GM12873 (cell line): ENCODE data around the gene DBN1.

Source experiments
- TF ChIP-seq, protein P1 (sequence below): IDR thresholded peaks from 2 replicates; pipeline ENCODE4 v1.5.1; 2012; ENCODE audit warnings: low read depth, mild to moderate bottlenecking, moderate library complexity, low read length, control low read depth; ENCODE audit not compliant: insufficient read depth; ENCODE audit errors: missing control alignments

The DBN1 gene

DNA sequence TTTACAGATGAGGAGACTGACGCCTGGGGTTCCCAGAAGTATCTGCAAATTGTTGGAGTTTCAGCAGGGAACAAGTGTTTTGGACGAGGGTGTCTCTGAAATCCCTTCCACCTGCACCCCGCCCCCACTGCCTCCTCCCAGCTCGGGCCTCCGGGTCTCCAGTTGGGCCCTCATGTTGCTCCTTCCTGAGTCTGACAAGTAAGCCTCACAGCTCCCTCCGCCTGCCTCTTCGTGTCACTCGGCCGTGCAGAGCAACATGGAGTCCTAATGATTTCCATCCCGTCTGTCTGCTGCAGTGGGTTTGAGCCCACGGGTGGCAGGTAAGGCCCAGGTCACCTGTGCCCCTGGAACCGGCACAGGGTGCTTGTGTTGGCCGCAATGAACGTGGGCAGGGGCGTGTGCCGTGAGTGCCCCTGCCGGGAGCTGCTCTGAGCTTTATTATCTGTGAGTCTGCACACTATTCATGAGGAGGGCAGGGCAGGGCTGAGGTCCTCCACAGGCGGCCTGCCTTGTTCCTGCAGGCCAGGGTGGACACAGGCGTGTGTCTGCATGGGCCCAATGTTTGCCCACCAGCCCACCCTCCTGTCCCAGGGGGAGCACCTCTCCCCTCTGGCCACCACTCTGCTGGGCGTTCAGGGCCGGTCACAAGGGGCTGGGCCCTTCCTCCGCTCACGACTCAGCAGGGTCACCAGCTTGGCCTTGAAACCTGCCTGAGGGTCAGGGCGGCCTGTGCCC is 30.1 kb upstream of the DBN1 start:
- TF ChIP-seq, protein P1, sequence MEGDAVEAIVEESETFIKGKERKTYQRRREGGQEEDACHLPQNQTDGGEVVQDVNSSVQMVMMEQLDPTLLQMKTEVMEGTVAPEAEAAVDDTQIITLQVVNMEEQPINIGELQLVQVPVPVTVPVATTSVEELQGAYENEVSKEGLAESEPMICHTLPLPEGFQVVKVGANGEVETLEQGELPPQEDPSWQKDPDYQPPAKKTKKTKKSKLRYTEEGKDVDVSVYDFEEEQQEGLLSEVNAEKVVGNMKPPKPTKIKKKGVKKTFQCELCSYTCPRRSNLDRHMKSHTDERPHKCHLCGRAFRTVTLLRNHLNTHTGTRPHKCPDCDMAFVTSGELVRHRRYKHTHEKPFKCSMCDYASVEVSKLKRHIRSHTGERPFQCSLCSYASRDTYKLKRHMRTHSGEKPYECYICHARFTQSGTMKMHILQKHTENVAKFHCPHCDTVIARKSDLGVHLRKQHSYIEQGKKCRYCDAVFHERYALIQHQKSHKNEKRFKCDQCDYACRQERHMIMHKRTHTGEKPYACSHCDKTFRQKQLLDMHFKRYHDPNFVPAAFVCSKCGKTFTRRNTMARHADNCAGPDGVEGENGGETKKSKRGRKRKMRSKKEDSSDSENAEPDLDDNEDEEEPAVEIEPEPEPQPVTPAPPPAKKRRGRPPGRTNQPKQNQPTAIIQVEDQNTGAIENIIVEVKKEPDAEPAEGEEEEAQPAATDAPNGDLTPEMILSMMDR, result no peak

DNA sequence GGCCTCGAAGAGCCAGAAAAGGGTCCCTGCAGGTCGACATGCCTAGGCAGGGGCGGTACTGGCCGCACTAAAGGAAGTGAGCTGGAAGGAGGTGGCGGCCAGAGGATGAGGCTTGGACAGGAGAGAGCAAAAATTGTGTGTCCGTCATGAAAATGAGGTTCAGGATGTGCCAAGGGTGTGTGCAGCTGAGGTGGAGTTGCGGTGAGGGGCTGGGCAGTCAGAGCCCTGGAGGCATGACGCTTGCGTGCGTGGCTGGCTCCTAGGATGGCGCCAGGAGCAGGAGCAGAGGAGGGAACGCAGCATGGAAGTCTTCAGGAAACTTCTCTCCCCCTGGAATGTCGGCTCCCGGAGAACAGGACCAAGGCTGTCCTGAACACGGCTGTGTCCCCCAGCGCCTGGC is 29.5 kb upstream of the DBN1 start:
- TF ChIP-seq, protein P1, result no peak

DNA sequence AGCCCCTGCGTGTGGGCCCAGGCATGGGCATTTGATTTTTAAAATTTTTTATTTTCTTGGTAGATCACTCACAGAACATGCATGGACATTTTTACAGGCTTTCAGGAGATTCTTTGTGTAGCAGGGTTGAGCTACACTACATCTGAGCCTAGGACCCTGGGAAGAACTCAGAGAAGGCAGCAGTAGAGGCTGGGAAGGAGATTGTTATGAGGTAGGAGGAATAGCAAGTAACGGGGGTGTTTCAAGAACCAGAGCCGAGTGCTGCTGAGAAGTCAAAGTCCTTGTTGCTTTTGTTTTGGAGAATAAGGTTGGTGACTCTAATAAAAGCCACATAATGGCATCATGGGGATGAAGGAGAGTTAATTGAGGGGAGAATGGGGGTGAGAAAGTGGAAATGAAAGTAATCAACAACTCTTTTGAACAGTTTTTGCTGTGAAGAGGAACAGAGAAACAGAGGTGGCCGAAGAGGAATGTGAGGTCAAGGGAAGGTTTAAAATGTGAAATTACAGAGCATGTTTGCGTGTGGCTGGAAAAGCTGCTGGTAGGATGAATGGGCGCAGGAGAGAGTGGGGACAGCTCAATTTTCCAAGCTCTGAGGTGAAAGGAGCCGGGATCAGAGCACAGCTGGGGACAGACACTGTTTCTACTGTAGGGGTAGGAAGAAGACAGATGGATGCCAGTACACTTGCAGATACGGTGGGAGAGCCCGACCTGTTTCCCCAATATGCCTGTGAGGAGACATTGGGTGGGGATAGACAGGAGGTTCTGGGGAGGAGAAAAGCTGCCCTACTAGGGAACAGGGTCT is 28.6 kb upstream of the DBN1 start:
- TF ChIP-seq, protein P1, result no peak

DNA sequence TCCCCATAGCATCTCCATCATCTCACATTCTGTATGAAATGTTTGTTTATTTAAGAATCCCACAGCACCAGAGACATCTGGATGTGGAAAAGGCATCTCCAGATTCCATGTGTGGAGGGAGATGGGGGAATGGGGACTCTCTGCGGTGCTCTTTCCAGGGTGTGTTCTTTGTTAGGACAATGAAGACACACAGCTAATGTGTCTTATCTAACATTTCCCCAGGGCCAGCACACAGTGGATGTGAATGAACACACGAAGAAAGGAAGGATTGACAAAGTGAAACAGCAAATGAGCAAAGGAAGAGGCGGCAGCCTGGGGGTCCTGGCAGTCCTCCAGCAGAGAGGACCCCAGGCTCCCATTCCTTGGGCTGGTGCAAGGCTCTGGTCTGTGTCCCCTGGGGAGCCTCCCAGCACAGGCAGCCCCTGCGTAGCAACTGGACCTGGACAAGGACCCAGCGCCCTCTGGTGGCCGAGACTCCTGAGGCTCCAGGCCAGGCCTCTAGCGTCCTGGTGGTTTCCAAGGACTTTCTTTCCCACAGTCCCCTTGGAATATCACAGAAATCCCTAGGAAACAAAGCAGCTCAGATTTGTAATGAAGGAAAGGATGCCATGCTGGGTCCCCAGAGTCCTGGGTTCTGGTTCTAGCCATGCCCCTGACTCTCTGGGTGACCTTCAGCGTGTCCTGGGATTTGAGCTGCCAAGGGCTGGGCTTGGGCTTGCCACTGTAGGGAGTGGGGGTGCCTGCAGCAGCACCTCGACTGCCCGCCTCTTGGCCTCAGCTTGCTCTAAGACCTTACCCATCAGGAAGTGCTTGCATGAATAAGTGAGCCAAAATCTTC is 27.5 kb upstream of the DBN1 start:
- TF ChIP-seq, protein P1, result peak; percentile 97

DNA sequence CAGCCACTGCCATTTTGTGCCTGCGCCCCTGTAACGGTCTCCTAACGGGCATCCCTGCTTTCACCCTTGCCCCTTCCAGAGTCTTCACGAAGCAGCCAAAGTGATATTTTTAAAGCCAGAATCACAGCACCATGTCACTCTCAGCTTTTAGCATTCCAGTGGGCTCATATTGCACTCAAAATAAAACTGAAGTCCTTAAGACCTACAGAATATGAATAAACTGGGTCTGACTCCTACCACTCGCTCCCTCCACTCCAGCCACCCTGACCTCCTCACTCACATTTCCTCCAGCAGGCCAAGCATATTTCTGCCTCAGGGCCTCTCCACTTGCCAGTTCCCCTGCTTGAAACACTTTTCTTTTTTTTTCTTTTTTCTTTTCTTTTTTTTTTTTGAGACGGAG is 26.4 kb upstream of the DBN1 start:
- TF ChIP-seq, protein P1, result no peak

DNA sequence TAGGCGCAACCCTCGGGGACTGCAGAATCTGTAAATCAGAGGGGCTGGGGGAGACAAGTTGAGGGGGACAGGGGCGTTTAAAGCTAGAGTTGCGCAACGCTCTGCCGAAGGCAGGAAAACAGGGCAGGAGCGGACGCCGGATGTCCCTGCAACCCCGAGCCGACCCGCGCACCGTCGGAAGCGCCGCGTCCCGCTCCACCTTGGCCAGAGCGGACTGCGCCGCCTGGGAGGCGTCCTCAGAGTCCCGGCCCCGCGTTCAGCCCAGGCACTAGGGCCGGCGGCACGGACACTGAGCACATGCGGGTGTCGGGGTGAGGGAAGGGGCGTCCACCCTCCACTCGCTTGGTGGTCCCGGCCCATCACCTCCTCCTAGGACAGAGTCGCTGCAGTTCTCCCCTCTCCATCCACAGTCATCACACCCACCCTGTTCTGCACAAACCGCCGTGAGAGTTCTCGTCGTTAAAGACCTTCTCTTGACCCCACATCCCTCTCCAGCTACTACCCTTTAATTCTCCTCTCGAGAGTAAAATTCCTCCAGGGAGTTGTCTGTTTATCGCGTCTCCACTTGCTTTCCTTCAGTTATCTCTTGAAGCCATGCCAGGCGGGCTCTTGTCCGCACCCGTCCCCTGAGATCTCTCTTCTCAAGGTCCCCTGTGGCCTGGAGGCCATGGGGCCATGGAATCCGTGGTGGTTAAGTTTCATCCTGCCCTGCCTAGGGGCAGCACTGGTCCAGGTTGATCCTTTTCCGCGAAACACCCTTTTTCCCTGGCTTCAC is 24.8 kb upstream of the DBN1 start:
- TF ChIP-seq, protein P1, result no peak
